ENCODE measurements around the gene IGF1R. TPM values are rescaled to one million over a fixed set of nuclear protein-coding genes. Genes with fewer than 3 reads are reported as not detected.

The IGF1R gene
- total and polyA plus RNA-seq, 2 of the 8 experiments (the other 6 are each of a cell fraction or from before 2014, with no cell fraction given) = 32.9 to 109 TPM

DNA sequence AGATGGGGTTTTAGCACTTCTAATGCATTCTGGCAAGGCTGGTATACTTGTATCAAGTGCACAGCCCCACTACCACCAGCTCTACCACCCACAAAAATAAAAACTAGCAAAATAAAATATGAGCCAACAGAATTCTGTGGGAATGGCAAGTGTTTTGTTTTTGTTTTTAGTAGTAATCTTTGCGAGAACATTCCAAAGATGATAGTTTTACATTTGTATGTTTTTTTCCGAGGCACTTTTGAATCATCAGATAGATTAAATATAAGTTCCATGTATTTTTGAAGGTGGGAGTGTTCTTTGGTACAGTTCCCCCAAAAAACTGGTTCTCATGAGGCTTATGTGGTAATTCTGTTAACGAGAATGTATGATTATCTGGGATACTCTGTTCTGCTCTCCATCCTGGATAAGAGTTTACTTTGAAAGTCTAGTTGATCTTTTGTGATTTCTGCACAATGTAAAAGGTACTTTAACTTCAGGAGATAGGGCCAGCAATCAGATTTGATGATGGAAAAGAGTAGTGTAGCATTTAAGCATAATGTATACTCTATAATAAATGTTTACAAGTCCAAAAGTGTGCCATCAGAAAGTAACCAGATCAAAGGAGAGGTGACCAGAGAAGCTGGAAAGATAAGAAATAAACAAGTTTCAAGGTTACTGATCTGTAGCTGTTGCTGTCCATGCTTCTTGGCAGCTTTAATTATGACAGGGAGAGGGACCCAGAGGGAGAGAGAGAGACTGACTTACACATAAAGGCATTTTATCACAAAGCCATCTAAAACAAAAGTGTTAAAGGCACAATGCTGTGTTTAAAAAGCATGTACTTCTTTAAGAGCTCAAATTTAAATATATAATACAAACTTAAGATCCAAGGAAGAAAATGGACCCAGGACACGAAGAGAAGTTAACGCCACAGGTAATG, 228.4 kb downstream of the IGF1R start:
- no peaks in the 10 kb centered on the region for H3K23me2 ChIP-seq (ENCODE audit: low read depth, low read length)
- no peak overlapping the region for H3K4me3 ChIP-seq (ENCODE audit: extremely low read depth in 1 of 4, insufficient read depth in 2 of 4, low read depth in 3 of 4, low read length in 4 of 4)
- H2BK20ac ChIP-seq (ENCODE audit: low read length) = no peak overlapping the region
- peaks cover 5% of the 10 kb centered on the region; the same call in 1 of the 2 replicates for H3K79me1 ChIP-seq (ENCODE audit: low read depth, low read length)
- H4K20me1 ChIP-seq (replicated peaks in 1 of 2; ENCODE audit: control insufficient read depth in 1 of 2, insufficient read depth in 2 of 2, low read length in 2 of 2) = peaks cover 12 to 13% of the 10 kb centered on the region in 2 experiments
- peaks cover 4 to 15% (median 9%) of the 10 kb centered on the region in 4 experiments; a peak in 4 of 7 replicates for H3K4me1 ChIP-seq (replicated peaks in 1 of 4; ENCODE audit: control insufficient read depth in 3 of 4, insufficient read depth in 4 of 4, low read length in 3 of 4)
- no peak overlapping the region for H3K27ac ChIP-seq (ENCODE audit: low read depth, low read length)
- H2AFZ ChIP-seq (ENCODE audit: low read length) = no peak overlapping the region
- ChIA-PET CTCF (ENCODE audit: partially characterized antibody) (interaction anchor here (0.6 to 1.5 kb wide), 7 partner anchors 9 to 114 kb away, joined by 3 to 5 read pairs (median 3); no protein-coding TSS in a partner anchor), POLR2A (ENCODE audit: partially characterized antibody) (no interaction called here)
- no peaks in the 10 kb centered on the region for H3K9me3 ChIP-seq (ENCODE audit: insufficient read depth in 2 of 2, low read depth in 1 of 2, low read length in 1 of 2)
- H3K56ac ChIP-seq (replicated peaks; ENCODE audit: insufficient read length, low read depth, low read length) = no peak overlapping the region
- DNase-seq (ENCODE audit: low read depth in 1 of 2, low spot score in 2 of 2) (no peak), FAIRE-seq (no peak)
- H3K4ac ChIP-seq (replicated peaks; ENCODE audit: insufficient read length, low read depth, low read length) = no peak overlapping the region
- H3K27me3 ChIP-seq (replicated peaks in 1 of 4; ENCODE audit: control insufficient read depth in 3 of 4, extremely low read depth in 1 of 4, insufficient read depth in 3 of 4, low read length in 3 of 4) = no peaks in the 10 kb centered on the region
- no peak overlapping the region for H3K18ac ChIP-seq (ENCODE audit: extremely low read depth, low read length)
- H3K23ac ChIP-seq (ENCODE audit: insufficient read length) = no peak overlapping the region
- no peak overlapping the region for H4K5ac ChIP-seq (ENCODE audit: insufficient read length, low read depth, low read length)
- no peak for TF ChIP-seq JUN (IDR thresholded peaks at IDR 0.05; ENCODE audit: low read depth, low read length)
- TF ChIP-seq POLR2A (IDR thresholded peaks at IDR 0.05; ENCODE audit: control extremely low read depth in 1 of 2, low read depth in 2 of 2, low read length in 2 of 2) = no peak
- TF ChIP-seq ZNF274 (IDR thresholded peaks at IDR 0.05; ENCODE audit: borderline replicate concordance, extremely low read depth, low read length) = no peak
- no peak for TF ChIP-seq TAF7 (optimal IDR thresholded peaks at IDR 0.05; ENCODE audit: borderline replicate concordance, low read depth, low read length)
- H4K91ac ChIP-seq (replicated peaks; ENCODE audit: insufficient read length, low read length) = no peak overlapping the region
- H2BK12ac ChIP-seq (ENCODE audit: low read depth, low read length) = no peak overlapping the region
- no peak overlapping the region for H4K8ac ChIP-seq (ENCODE audit: extremely low read depth, insufficient read depth, low read length)
- H2BK5ac ChIP-seq (ENCODE audit: low read depth, low read length) = no peak overlapping the region
- H2BK15ac ChIP-seq (ENCODE audit: low read length) = no peak overlapping the region
- H2AK5ac ChIP-seq (ENCODE audit: low read depth, low read length) = no peak overlapping the region; the same call in 1 of the 2 replicates
- 95% methylated on average over 5 of the region's 5 CpGs; no CpG with 5 or more reads in 1 of the 2 experiments for WGBS, 2 experiments (ENCODE audit: extremely low coverage in 1 of 2, insufficient coverage in 1 of 2, insufficient read length in 1 of 2, insufficient replicate concordance in 2 of 2, low coverage in 1 of 2, low lambda C conversion rate in 2 of 2, missing lambda C conversion rate in 1 of 2)
- no peak overlapping the region for H3K9ac ChIP-seq (replicated peaks in 1 of 4; ENCODE audit: extremely low read depth in 1 of 4, low read depth in 3 of 4, low read length in 3 of 4)
- peaks cover 0 to 95% of the 10 kb centered on the region in 2 experiments; a peak in 3 of 4 replicates for H3K79me2 ChIP-seq (ENCODE audit: control insufficient read depth in 1 of 2, insufficient read depth in 2 of 2, low read length in 2 of 2)
- no peak overlapping the region for H3K4me2 ChIP-seq (ENCODE audit: insufficient read depth in 1 of 2, low read depth in 2 of 2, low read length in 2 of 2)
- no peaks in the 10 kb centered on the region for H3K36me3 ChIP-seq (ENCODE audit: control insufficient read depth in 2 of 4, insufficient read depth in 4 of 4, low read length in 3 of 4)
- no peak overlapping the region for H2BK120ac ChIP-seq (replicated peaks; ENCODE audit: low read depth, low read length)
- no peak overlapping the region for H3K14ac ChIP-seq (ENCODE audit: insufficient read length)
